Measurements from ENCODE around the gene LTBP3.

- TF ChIP-seq MAX (IDR thresholded peaks at IDR 0.05; ENCODE audit: insufficient read depth, insufficient read length): no peak
- peak; percentile 7 for TF ChIP-seq POLR2A (IDR thresholded peaks at IDR 0.05; ENCODE audit: low read depth, low read length)
- TF ChIP-seq CTCF (IDR thresholded peaks at IDR 0.05; ENCODE audit: extremely low read depth in 1 of 2, insufficient read depth in 1 of 2, low read depth in 1 of 2, low read length in 2 of 2): no peak
- no peak for TF ChIP-seq JUN (IDR thresholded peaks at IDR 0.05; ENCODE audit: borderline replicate concordance, insufficient read depth, insufficient read length, low read depth)
- no peak for TF ChIP-seq POLR2AphosphoS5 (IDR thresholded peaks at IDR 0.05; ENCODE audit: insufficient read depth, low read depth, low read length)
- no peak for TF ChIP-seq GATA2 (IDR thresholded peaks at IDR 0.05; ENCODE audit: insufficient read depth, insufficient read length, low read depth, low read length)
- TF ChIP-seq EZH2 (IDR thresholded peaks at IDR 0.05; ENCODE audit: borderline replicate concordance, low read depth, low read length, severe bottlenecking): no peak
Measured at GRCh38 chr11:65492387-65492636, 65.8 kb downstream of the LTBP3 start.

Data from endothelial cell of umbilical vein (primary cell).